Left forelimb (tissue), 1 donor: ENCODE results near the gene DFFB.
"Not testable (repeated sequence)": the region's sequence is repeated elsewhere in the genome, so short reads cannot be mapped to it uniquely, and the experiment has no call there.

Source experiments
- DNase-seq: peaks from one replicate; pipeline ENCODE4 v3.0.0-alpha.2; 2018; ENCODE audit warnings: low spot score

Gene DFFB

GRCh38 chr1:3910049-3910731 is 52.9 kb downstream of the DFFB start:
- DNase-seq = no peak

- no peak for DNase-seq
Measured at GRCh38 chr1:3910857-3911845, 53.9 kb downstream of the DFFB start.

GRCh38 chr1:3911981-3912808 is 54.9 kb downstream of the DFFB start:
- no peak for DNase-seq

- DNase-seq = no peak
Measured at GRCh38 chr1:3912809-3913685, 55.8 kb downstream of the DFFB start.

- DNase-seq = no peak
Measured at GRCh38 chr1:3914331-3914851, 57.1 kb downstream of the DFFB start.

GRCh38 chr1:3914911-3915310 is 57.6 kb downstream of the DFFB start:
- no peak for DNase-seq

GRCh38 chr1:3915551-3916121 is 58.4 kb downstream of the DFFB start:
- no peak for DNase-seq

- no peak for DNase-seq
Measured at GRCh38 chr1:3917761-3918160, 60.5 kb downstream of the DFFB start.

GRCh38 chr1:3918359-3918758 is 61.1 kb downstream of the DFFB start:
- not testable (repeated sequence) for DNase-seq

- no peak for DNase-seq
Measured at GRCh38 chr1:3918966-3919611, 61.8 kb downstream of the DFFB start.

GRCh38 chr1:3919706-3920105 is 62.4 kb downstream of the DFFB start:
- DNase-seq = no peak

GRCh38 chr1:3921765-3922164 is 64.5 kb downstream of the DFFB start:
- DNase-seq = no peak

- no peak for DNase-seq
Measured at GRCh38 chr1:3922201-3922725, 65.0 kb downstream of the DFFB start.

GRCh38 chr1:3922851-3923250 is 65.6 kb downstream of the DFFB start:
- DNase-seq = no peak

GRCh38 chr1:3923378-3924185 is 66.3 kb downstream of the DFFB start:
- no peak for DNase-seq

GRCh38 chr1:3924186-3924824 is 67.0 kb downstream of the DFFB start:
- no peak for DNase-seq

GRCh38 chr1:3924825-3925220 is 67.5 kb downstream of the DFFB start:
- DNase-seq = no peak

GRCh38 chr1:3925256-3925655 is 68.0 kb downstream of the DFFB start:
- no peak for DNase-seq

GRCh38 chr1:3925762-3926161 is 68.5 kb downstream of the DFFB start:
- no peak for DNase-seq
